ENCODE measurements around the gene FAF1.

DNA sequence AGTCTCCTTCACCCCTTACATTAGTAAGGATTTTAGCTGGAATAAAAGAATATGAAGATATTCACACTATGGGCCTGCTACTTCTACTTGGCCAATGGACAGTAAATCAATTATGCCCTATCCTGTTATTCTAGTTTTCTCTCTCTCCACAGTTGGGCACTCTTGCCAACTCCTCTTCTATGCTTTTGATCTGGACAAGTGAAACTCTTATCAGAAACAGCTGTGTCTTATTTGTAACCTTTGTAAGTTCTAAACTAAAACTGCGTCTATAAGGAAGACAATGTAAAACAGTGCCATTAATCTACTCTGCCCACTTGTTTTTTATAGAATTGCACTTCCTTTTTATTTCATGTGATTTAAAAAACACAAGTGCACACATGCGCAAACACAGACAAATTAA lies 292.8 kb downstream of the FAF1 start:
- TF ChIP-seq, protein P1, sequence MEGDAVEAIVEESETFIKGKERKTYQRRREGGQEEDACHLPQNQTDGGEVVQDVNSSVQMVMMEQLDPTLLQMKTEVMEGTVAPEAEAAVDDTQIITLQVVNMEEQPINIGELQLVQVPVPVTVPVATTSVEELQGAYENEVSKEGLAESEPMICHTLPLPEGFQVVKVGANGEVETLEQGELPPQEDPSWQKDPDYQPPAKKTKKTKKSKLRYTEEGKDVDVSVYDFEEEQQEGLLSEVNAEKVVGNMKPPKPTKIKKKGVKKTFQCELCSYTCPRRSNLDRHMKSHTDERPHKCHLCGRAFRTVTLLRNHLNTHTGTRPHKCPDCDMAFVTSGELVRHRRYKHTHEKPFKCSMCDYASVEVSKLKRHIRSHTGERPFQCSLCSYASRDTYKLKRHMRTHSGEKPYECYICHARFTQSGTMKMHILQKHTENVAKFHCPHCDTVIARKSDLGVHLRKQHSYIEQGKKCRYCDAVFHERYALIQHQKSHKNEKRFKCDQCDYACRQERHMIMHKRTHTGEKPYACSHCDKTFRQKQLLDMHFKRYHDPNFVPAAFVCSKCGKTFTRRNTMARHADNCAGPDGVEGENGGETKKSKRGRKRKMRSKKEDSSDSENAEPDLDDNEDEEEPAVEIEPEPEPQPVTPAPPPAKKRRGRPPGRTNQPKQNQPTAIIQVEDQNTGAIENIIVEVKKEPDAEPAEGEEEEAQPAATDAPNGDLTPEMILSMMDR (IDR thresholded peaks at IDR 0.05 in 4 of 5, conservative IDR thresholded peaks at IDR 0.05 in 1 of 5) = no peak
- no peak for TF ChIP-seq POLR2A (IDR thresholded peaks at IDR 0.05)
